Calu3 (cell line): ENCODE measurements around the gene NTM. TPM values are rescaled to one million over a fixed set of nuclear protein-coding genes. Genes with fewer than 3 reads are reported as not detected.

Source experiments
- BruUV-seq: library from RNA; stranded (reverse); fragments of 400-500 nt; replicated peaks from 2 replicates; lab custom pipeline; 2021; lab: Mats Ljungman, UMichigan
- CTCF ChIA-PET: fragments of 300-600 bp; sonication (Branson Sonifier 250); formaldehyde crosslinking; loops from one replicate; lab custom pipeline; 2022; ENCODE audit warnings: antibody characterized with exemption; lab: Charles Lee
- DNase-seq: peaks from one replicate; pipeline ENCODE4 v3.0.0; 2022
- H3K27ac Mint-ChIP-seq: one replicate; pipeline ENCODE4 v1.8.0; 2022; ENCODE audit warnings: mixed read lengths; ENCODE audit not compliant: unreplicated experiment
- H3K27me3 Mint-ChIP-seq: one replicate; pipeline ENCODE4 v1.8.0; 2022; ENCODE audit warnings: mixed read lengths; ENCODE audit not compliant: unreplicated experiment
- H3K36me3 Mint-ChIP-seq: one replicate; pipeline ENCODE4 v1.8.0; 2022; ENCODE audit warnings: mild to moderate bottlenecking, moderate library complexity, mixed read lengths; ENCODE audit not compliant: insufficient read depth, unreplicated experiment
- H3K4me1 Mint-ChIP-seq: one replicate; pipeline ENCODE4 v1.8.0; 2022; ENCODE audit warnings: mild to moderate bottlenecking, low read depth, mixed read lengths; ENCODE audit not compliant: unreplicated experiment
- H3K4me3 Mint-ChIP-seq: one replicate; pipeline ENCODE4 v1.8.0; 2022; ENCODE audit warnings: mild to moderate bottlenecking, low read depth, moderate library complexity, mixed read lengths; ENCODE audit not compliant: unreplicated experiment
- H3K9me3 Mint-ChIP-seq: one replicate; pipeline ENCODE4 v1.8.0; 2022; ENCODE audit warnings: low read depth, mixed read lengths; ENCODE audit not compliant: unreplicated experiment
- intact Hi-C: fragments of 100-400 bp; cut with micrococcal nuclease; formaldehyde crosslinking; loops from one replicate; pipeline ENCODE4 v1.10.0; 2022; ENCODE audit not compliant: unreplicated experiment
- total RNA-seq: library from RNA; stranded (reverse); gene quantifications from 2 replicates; pipeline ENCODE4 v1.2.3, GENCODE V29; 2022
- TF ChIP-seq, protein P1 (sequence below): fragments of 200-600 bp; IDR thresholded peaks from one replicate; pipeline ENCODE4 v1.8.0; 2022; ENCODE audit warnings: antibody characterized with exemption; ENCODE audit not compliant: unreplicated experiment

Gene NTM
- total RNA-seq, 1 experiment from 2014 or later = not detected

DNA sequence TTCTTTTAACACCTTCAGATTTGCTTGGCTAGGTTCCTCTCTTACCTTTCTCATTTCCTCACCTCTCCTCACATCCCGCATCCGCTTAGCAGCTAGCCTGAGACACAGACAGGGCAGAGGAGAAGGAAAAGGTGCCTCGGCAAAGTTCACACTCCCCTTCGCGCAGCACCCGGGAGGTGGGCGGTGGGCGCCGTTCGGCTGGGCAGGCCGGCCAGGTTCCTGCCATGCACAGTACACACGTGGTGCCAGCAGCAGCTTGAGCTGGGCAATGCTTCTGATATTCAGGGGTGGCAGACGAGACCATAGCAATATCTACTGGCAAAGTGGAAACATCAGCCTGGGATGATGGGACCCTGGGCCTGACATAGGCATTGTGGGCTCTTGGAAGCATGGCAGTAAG is 3.3 kb downstream of the NTM start:
- H3K4me1 Mint-ChIP-seq = no peaks in the 10 kb centered on the region
- TF ChIP-seq, protein P1, sequence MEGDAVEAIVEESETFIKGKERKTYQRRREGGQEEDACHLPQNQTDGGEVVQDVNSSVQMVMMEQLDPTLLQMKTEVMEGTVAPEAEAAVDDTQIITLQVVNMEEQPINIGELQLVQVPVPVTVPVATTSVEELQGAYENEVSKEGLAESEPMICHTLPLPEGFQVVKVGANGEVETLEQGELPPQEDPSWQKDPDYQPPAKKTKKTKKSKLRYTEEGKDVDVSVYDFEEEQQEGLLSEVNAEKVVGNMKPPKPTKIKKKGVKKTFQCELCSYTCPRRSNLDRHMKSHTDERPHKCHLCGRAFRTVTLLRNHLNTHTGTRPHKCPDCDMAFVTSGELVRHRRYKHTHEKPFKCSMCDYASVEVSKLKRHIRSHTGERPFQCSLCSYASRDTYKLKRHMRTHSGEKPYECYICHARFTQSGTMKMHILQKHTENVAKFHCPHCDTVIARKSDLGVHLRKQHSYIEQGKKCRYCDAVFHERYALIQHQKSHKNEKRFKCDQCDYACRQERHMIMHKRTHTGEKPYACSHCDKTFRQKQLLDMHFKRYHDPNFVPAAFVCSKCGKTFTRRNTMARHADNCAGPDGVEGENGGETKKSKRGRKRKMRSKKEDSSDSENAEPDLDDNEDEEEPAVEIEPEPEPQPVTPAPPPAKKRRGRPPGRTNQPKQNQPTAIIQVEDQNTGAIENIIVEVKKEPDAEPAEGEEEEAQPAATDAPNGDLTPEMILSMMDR = no peak
- CTCF ChIA-PET = no interaction called here
- DNase-seq = no peak
- intact Hi-C loops = no loop called here
- H3K36me3 Mint-ChIP-seq = no peaks in the 10 kb centered on the region
- H3K27me3 Mint-ChIP-seq = no peaks in the 10 kb centered on the region
- peaks cover 6% of the 10 kb centered on the region for H3K9me3 Mint-ChIP-seq
- BruUV-seq = no TSS peak
- H3K4me3 Mint-ChIP-seq = no peak overlapping the region
- no peak overlapping the region for H3K27ac Mint-ChIP-seq

DNA sequence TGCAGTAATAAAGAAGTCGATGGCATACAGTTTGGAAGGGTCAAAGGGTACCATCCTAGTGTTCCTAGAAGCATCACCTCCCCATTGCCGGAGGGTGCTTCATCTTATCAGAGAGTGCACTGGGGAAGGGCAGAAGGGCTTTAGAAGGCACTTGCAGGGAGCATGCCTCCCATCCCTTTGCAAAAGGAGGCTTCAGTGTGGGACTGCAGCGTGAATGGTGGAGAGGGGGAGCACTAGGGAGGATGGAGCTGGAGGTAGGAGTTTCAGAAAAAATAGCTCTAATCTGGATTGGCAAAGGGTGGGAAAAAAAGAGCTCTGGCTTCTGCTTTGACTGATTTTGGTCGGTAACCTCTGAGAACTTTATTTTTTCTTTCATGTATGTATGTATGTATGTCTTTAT is 5.0 kb downstream of the NTM start:
- Mint-ChIP-seq H3K27ac (no peak overlapping the region), H3K4me3 (no peak overlapping the region), H3K27me3 (no peaks in the 10 kb centered on the region), H3K36me3 (no peaks in the 10 kb centered on the region), H3K4me1 (no peaks in the 10 kb centered on the region), H3K9me3 (peaks cover 6% of the 10 kb centered on the region)
- no peak for DNase-seq
- CTCF ChIA-PET = no interaction called here
- TF ChIP-seq, protein P1 = no peak
- intact Hi-C loops = no loop called here
- BruUV-seq = no TSS peak

DNA sequence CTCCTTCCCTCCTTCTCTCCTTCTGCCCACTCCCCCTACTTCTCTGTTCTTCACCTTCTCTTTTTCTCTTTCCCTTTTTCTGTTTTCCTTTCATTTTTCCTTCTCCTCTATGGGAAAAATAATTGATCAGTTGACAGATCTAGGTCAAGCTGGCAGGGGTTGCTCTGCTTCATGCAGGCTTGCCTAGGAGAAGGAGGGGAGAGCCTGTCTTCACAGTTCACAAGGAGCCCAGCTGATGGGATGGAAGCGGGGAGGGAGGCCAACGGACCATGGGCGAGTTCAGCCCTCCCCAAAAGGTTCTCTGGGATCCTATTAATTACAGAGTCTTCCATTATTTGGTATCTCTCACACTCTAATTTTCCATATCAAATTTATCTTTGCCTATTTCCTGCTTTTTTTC is 5.5 kb downstream of the NTM start:
- no peaks in the 10 kb centered on the region for H3K27me3 Mint-ChIP-seq
- no peaks in the 10 kb centered on the region for H3K4me1 Mint-ChIP-seq
- no peaks in the 10 kb centered on the region for H3K36me3 Mint-ChIP-seq
- no peak for DNase-seq
- no peak overlapping the region for H3K4me3 Mint-ChIP-seq
- peaks cover 6% of the 10 kb centered on the region for H3K9me3 Mint-ChIP-seq
- TF ChIP-seq, protein P1 = no peak
- BruUV-seq = no TSS peak
- intact Hi-C loops = no loop called here
- CTCF ChIA-PET = no interaction called here
- no peak overlapping the region for H3K27ac Mint-ChIP-seq

DNA sequence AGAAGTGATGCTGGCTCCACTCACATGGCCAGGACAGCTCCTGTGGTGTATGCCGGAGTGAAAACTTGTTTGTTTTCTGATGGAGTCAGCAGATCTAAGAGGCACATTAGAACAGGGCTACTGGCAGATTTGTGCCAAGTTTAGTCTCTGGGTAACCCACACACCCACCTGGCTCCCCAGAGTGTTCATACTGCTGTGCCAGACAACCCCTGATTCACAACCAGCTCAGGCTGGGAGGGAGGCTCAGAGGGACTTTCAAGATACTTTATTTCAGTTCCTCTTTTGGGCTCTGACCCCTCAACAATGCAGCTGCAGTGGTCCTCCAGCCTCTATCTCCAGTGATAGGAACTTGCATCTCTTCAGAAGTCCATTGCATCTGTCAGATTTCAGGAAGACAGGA is 8.5 kb downstream of the NTM start:
- CTCF ChIA-PET = no interaction called here
- no peaks in the 10 kb centered on the region for H3K36me3 Mint-ChIP-seq
- H3K27ac Mint-ChIP-seq = no peak overlapping the region
- intact Hi-C loops = no loop called here
- no peaks in the 10 kb centered on the region for H3K4me1 Mint-ChIP-seq
- no peak for DNase-seq
- no TSS peak for BruUV-seq
- TF ChIP-seq, protein P1 = no peak
- no peaks in the 10 kb centered on the region for H3K27me3 Mint-ChIP-seq
- peaks cover 6% of the 10 kb centered on the region for H3K9me3 Mint-ChIP-seq
- no peak overlapping the region for H3K4me3 Mint-ChIP-seq
